Measurements from ENCODE around the gene ZNF330.

GRCh38 chr4:141216002-141216761 is 4.5 kb upstream of the ZNF330 start:
- no peak for TF ChIP-seq CTCF (IDR thresholded peaks at IDR 0.05)
- no peak for TF ChIP-seq POLR2A (IDR thresholded peaks at IDR 0.05)
